GM12874 (cell line): Measurements from ENCODE around the gene P2RX4.

Experiments
- TF ChIP-seq, protein P1 (sequence below): IDR thresholded peaks from 2 replicates; pipeline ENCODE4 v1.5.1; 2011; ENCODE audit warnings: low read depth, mild to moderate bottlenecking, control low read depth, low read length, moderate library complexity; ENCODE audit not compliant: insufficient read depth

P2RX4 gene

GRCh38 chr12:121170151-121170550 is 39.8 kb upstream of the P2RX4 start:
- TF ChIP-seq, protein P1, sequence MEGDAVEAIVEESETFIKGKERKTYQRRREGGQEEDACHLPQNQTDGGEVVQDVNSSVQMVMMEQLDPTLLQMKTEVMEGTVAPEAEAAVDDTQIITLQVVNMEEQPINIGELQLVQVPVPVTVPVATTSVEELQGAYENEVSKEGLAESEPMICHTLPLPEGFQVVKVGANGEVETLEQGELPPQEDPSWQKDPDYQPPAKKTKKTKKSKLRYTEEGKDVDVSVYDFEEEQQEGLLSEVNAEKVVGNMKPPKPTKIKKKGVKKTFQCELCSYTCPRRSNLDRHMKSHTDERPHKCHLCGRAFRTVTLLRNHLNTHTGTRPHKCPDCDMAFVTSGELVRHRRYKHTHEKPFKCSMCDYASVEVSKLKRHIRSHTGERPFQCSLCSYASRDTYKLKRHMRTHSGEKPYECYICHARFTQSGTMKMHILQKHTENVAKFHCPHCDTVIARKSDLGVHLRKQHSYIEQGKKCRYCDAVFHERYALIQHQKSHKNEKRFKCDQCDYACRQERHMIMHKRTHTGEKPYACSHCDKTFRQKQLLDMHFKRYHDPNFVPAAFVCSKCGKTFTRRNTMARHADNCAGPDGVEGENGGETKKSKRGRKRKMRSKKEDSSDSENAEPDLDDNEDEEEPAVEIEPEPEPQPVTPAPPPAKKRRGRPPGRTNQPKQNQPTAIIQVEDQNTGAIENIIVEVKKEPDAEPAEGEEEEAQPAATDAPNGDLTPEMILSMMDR: no peak

GRCh38 chr12:121170611-121171260 is 39.2 kb upstream of the P2RX4 start:
- TF ChIP-seq, protein P1: no peak

- TF ChIP-seq, protein P1: no peak
Observed at GRCh38 chr12:121172145-121172544, 37.8 kb upstream of the P2RX4 start.

DNA sequence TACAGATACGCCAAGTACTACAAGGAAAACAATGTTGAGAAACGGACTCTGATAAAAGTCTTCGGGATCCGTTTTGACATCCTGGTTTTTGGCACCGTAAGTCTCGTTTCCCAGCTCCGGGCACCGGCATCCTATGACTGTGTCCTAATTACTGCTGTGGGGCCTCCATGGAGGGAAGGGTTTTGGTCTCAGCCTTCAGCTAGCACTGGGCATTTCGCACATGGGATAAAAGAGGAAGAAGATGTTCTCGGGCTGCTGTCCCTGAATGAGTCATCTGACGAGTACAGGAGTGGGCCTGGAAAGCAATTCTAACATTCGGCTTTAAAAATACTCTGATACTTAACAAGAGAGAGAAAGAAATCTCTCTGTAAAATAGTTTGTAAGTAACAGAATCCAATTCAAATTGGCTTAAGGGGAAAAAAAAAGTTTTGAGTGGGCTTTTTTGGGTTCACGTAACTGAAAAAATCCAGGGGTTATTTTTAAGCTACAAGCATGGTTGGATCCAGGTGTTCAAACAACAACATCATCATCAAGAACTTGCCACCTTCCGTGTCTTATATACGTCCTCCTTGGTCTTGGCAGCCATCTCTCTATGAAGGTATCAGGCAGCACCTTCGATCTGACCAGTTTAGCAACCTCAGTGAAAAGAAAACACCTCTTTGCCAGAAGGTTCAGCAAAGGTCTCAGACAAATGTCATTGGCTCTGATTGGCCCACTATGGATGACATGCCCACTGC is 34.4 kb upstream of the P2RX4 start:
- TF ChIP-seq, protein P1: no peak

DNA sequence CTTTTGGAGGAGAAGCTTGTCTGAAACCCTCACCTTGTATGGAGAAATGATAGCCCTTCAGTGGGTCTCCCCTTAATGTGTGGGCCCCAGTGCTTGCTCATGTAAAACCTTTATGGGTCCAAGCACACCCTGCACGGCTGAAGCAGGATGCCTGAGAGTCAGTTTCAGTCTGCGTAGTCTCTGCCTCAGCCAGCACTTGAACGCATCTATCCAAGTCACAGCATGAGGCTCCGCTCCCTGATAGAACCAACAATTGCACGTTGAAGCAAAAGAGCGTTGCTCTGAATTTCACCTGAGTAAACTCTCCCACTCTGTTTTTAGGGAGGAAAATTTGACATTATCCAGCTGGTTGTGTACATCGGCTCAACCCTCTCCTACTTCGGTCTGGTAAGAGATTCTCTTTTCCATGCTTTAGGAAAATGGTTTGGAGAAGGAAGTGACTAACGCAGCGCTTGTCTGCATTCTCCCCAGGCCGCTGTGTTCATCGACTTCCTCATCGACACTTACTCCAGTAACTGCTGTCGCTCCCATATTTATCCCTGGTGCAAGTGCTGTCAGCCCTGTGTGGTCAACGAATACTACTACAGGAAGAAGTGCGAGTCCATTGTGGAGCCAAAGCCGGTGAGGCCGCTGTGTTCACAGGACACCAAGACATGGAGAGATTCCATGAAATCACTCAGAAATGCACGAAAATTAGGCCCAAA is 33.0 kb upstream of the P2RX4 start:
- TF ChIP-seq, protein P1: no peak

GRCh38 chr12:121181181-121181580 is 28.7 kb upstream of the P2RX4 start:
- TF ChIP-seq, protein P1: no peak

GRCh38 chr12:121182222-121182893 is 27.6 kb upstream of the P2RX4 start:
- TF ChIP-seq, protein P1: no peak
